ENCODE measurements around the gene CTU2.
A peak's percentile ranks its signal among the peaks of the same experiment; 100 is the strongest.

Gene CTU2

GRCh38 chr16:88673716-88674379, 32.5 kb upstream of the CTU2 start:
- Mint-ChIP-seq H3K9me3 (no peaks in the 10 kb centered on the region), H3K36me3 (ENCODE audit: low read depth) (peaks cover 6% of the 10 kb centered on the region), H3K27me3 (ENCODE audit: low read depth) (no peaks in the 10 kb centered on the region), H3K4me3 (no peak overlapping the region), H3K4me1 (ENCODE audit: low read depth) (no peaks in the 10 kb centered on the region), H3K27ac (no peak overlapping the region)
- no peak for DNase-seq (ENCODE audit: low spot score)

GRCh38 chr16:88676502-88677242, 29.6 kb upstream of the CTU2 start:
- no peak overlapping the region for H3K4me3 Mint-ChIP-seq
- no peak overlapping the region for H3K27ac Mint-ChIP-seq
- no peaks in the 10 kb centered on the region for H3K27me3 Mint-ChIP-seq (ENCODE audit: low read depth)
- peaks cover 8% of the 10 kb centered on the region for H3K4me1 Mint-ChIP-seq (ENCODE audit: low read depth)
- no peaks in the 10 kb centered on the region for H3K9me3 Mint-ChIP-seq
- peaks cover 9% of the 10 kb centered on the region for H3K36me3 Mint-ChIP-seq (ENCODE audit: low read depth)
- no peak for DNase-seq (ENCODE audit: low spot score)

- Mint-ChIP-seq H3K36me3 (ENCODE audit: low read depth) (peaks cover 11% of the 10 kb centered on the region), H3K27me3 (ENCODE audit: low read depth) (no peaks in the 10 kb centered on the region), H3K9me3 (no peaks in the 10 kb centered on the region), H3K27ac (no peak overlapping the region), H3K4me1 (ENCODE audit: low read depth) (peaks cover 17% of the 10 kb centered on the region), H3K4me3 (no peak overlapping the region)
- DNase-seq (ENCODE audit: low spot score) = no peak
These were observed 28.6 kb upstream of the CTU2 start for GRCh38 chr16:88677721-88678120.

GRCh38 chr16:88678224-88678979, 27.9 kb upstream of the CTU2 start:
- no peak overlapping the region for H3K27ac Mint-ChIP-seq
- no peaks in the 10 kb centered on the region for H3K27me3 Mint-ChIP-seq (ENCODE audit: low read depth)
- no peaks in the 10 kb centered on the region for H3K9me3 Mint-ChIP-seq
- no peak overlapping the region for H3K4me3 Mint-ChIP-seq
- H3K36me3 Mint-ChIP-seq (ENCODE audit: low read depth) = peaks cover 11% of the 10 kb centered on the region
- DNase-seq (ENCODE audit: low spot score) = no peak
- H3K4me1 Mint-ChIP-seq (ENCODE audit: low read depth) = peaks cover 17% of the 10 kb centered on the region

GRCh38 chr16:88680554-88681083, 25.7 kb upstream of the CTU2 start:
- peaks cover 20% of the 10 kb centered on the region for H3K4me1 Mint-ChIP-seq (ENCODE audit: low read depth)
- H3K27ac Mint-ChIP-seq = no peak overlapping the region
- H3K36me3 Mint-ChIP-seq (ENCODE audit: low read depth) = peaks cover 10% of the 10 kb centered on the region
- H3K9me3 Mint-ChIP-seq = no peaks in the 10 kb centered on the region
- no peak overlapping the region for H3K4me3 Mint-ChIP-seq
- DNase-seq (ENCODE audit: low spot score) = no peak
- H3K27me3 Mint-ChIP-seq (ENCODE audit: low read depth) = no peaks in the 10 kb centered on the region

GRCh38 chr16:88681084-88681680, 25.1 kb upstream of the CTU2 start:
- H3K4me3 Mint-ChIP-seq = peak overlapping the region; percentile 65
- DNase-seq (ENCODE audit: low spot score) = no peak

GRCh38 chr16:88681709-88682451, 24.4 kb upstream of the CTU2 start:
- H3K4me1 Mint-ChIP-seq (ENCODE audit: low read depth) = peaks cover 20% of the 10 kb centered on the region
- H3K4me3 Mint-ChIP-seq = peak overlapping the region; percentile 65
- H3K9me3 Mint-ChIP-seq = no peaks in the 10 kb centered on the region
- peak overlapping the region; percentile 86 for H3K27ac Mint-ChIP-seq
- peak; percentile 67 for DNase-seq (ENCODE audit: low spot score)
- no peaks in the 10 kb centered on the region for H3K27me3 Mint-ChIP-seq (ENCODE audit: low read depth)
- H3K36me3 Mint-ChIP-seq (ENCODE audit: low read depth) = peaks cover 7% of the 10 kb centered on the region

More at GRCh38 chr16:88681084-88681680, 25.1 kb upstream of the CTU2 start:
- no peaks in the 10 kb centered on the region for H3K27me3 Mint-ChIP-seq (ENCODE audit: low read depth)
- H3K27ac Mint-ChIP-seq = peak overlapping the region; percentile 86
- H3K9me3 Mint-ChIP-seq = no peaks in the 10 kb centered on the region
- H3K36me3 Mint-ChIP-seq (ENCODE audit: low read depth) = peaks cover 7% of the 10 kb centered on the region
- peaks cover 20% of the 10 kb centered on the region for H3K4me1 Mint-ChIP-seq (ENCODE audit: low read depth)

GRCh38 chr16:88684569-88685155, 21.6 kb upstream of the CTU2 start:
- no peaks in the 10 kb centered on the region for H3K9me3 Mint-ChIP-seq
- peaks cover 24% of the 10 kb centered on the region for H3K4me1 Mint-ChIP-seq (ENCODE audit: low read depth)
- peaks cover 7% of the 10 kb centered on the region for H3K36me3 Mint-ChIP-seq (ENCODE audit: low read depth)
- no peaks in the 10 kb centered on the region for H3K27me3 Mint-ChIP-seq (ENCODE audit: low read depth)
- H3K4me3 Mint-ChIP-seq = peak overlapping the region; percentile 77
- no peak overlapping the region for H3K27ac Mint-ChIP-seq
- no peak for DNase-seq (ENCODE audit: low spot score)

- Mint-ChIP-seq H3K9me3 (no peaks in the 10 kb centered on the region), H3K27me3 (ENCODE audit: low read depth) (no peaks in the 10 kb centered on the region), H3K4me1 (ENCODE audit: low read depth) (peaks cover 26% of the 10 kb centered on the region), H3K36me3 (ENCODE audit: low read depth) (peaks cover 7% of the 10 kb centered on the region), H3K4me3 (peak overlapping the region; percentile 77), H3K27ac (no peak overlapping the region)
- no peak for DNase-seq (ENCODE audit: low spot score)
These were observed 20.9 kb upstream of the CTU2 start for GRCh38 chr16:88685156-88686061.

- no peak for DNase-seq (ENCODE audit: low spot score)
- peaks cover 3% of the 10 kb centered on the region for H3K36me3 Mint-ChIP-seq (ENCODE audit: low read depth)
- H3K27ac Mint-ChIP-seq = no peak overlapping the region
- H3K4me3 Mint-ChIP-seq = peak overlapping the region; percentile 77
- no peaks in the 10 kb centered on the region for H3K27me3 Mint-ChIP-seq (ENCODE audit: low read depth)
- H3K9me3 Mint-ChIP-seq = no peaks in the 10 kb centered on the region
- peaks cover 28% of the 10 kb centered on the region for H3K4me1 Mint-ChIP-seq (ENCODE audit: low read depth)
These were observed 20.3 kb upstream of the CTU2 start for GRCh38 chr16:88686062-88686438.

- peaks cover 2% of the 10 kb centered on the region for H3K36me3 Mint-ChIP-seq (ENCODE audit: low read depth)
- DNase-seq (ENCODE audit: low spot score) = peak; percentile 90
- H3K9me3 Mint-ChIP-seq = no peaks in the 10 kb centered on the region
- H3K4me3 Mint-ChIP-seq = peak within 1 kb of the TSS; percentile 77
- H3K27me3 Mint-ChIP-seq (ENCODE audit: low read depth) = no peaks in the 10 kb centered on the region
- H3K4me1 Mint-ChIP-seq (ENCODE audit: low read depth) = peaks cover 26% of the 10 kb centered on the region
- H3K27ac Mint-ChIP-seq = no peak within 1 kb of the TSS
These were observed 19.7 kb upstream of the CTU2 start, which contains the start of gene SNAI3 for GRCh38 chr16:88686439-88687253. TSS of gene SNAI3 (minus strand) at chr16:88686507. CDS start at chr16:88686406, 101 bp downstream.
